ENCODE data around the gene CD109. TPM values are rescaled to one million over a fixed set of nuclear protein-coding genes. Genes with fewer than 3 reads are reported as not detected.

CD109 gene
- total and polyA plus RNA-seq, 2 of the 4 experiments (the other 2 are of a cell fraction): 3.6 to 5.0 TPM

DNA sequence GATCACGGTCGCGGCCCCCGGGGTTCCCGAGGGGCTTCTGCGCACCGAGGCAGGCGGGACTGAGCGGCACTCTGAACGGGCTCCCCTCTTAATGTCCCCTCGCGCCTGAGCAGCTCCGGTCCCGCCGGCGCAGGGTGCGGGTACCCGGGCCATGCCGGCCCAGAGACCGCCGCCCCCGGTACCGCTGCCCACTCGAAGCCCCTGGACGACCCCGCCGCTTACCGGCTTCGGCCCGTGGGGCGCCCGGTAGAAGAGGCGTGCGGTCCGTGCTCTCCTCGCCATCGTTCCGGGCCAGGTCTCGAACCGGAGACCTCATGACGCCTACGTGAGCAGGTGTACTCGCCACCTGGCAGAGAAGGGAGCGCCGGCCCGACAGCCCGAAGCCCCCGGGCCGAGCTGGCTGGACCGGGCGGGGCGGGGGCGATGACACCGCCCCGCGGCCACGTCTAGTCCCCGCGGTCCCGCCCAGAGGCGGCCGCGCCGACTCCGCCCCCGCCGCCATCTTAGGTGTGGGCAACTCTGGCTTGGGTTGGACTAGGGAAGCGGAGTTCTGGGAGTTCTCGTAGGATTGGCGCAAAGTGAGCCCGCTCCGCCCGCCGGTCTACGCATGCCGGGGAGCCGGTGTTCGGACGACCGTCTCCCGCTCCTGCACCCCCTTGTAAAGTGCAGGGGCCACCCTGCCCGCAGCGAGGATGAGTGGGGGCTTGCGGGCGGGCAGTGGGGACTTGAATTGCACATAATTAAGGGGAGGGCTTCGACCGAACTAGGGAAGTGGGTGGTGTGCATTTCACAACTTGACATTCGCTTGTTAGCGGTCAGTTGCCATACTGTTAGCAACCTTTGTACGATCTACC, 42.2 kb upstream of the CD109 start, which contains the start of gene SLC17A5 (continued):
- TF ChIP-seq MXI1 (IDR thresholded peaks at IDR 0.05; ENCODE audit: borderline replicate concordance, low read depth, low read length): no peak
- TF ChIP-seq BHLHE40 (IDR thresholded peaks at IDR 0.05; ENCODE audit: low read depth, low read length): peak; percentile 14; the same call in 1 of the 2 replicates
- TF ChIP-seq FOS (IDR thresholded peaks at IDR 0.05; ENCODE audit: low read depth, low read length): no peak
- TF ChIP-seq CEBPB (IDR thresholded peaks at IDR 0.05; ENCODE audit: low read depth, low read length): no peak

DNA sequence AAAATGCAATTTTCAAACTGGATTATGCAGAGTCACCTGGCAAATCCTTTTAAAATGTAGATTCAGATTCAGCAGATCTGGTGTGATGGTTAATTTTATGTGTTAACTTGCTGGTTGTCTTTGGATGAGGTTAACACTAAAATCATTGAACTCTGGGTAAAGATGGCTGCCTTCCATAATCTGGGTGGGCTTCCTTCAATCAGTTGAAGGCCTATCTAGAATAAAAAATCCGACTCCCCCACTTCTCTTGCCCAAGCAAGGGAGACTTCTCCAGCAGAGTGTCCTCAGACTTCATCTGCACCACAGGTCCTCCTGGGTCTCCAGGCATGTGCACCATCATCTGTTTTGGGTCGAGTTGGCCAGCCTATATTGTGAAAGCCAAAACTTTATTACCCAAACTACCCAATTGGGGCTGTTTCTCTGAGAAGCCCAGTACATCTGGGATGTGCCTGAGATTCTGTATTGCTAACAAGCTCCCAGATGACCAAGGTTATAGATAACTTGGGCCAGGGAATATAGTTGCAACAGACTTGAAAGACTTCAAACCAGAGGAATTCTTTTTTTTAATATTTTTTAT, 40.6 kb upstream of the CD109 start:
- H3K4me2 ChIP-seq (ENCODE audit: low read depth, low read length): no peak overlapping the region
- H3K27me3 ChIP-seq (ENCODE audit: control insufficient read depth, insufficient read depth, low read length): no peaks in the 10 kb centered on the region
- in situ Hi-C loops (cut with MboI; ENCODE audit: low sequenced_read_pairs) (no loop called here), dilution Hi-C loops (cut with HindIII; ENCODE audit: low sequenced_read_pairs, unreplicated experiment) (no loop called here), intact Hi-C loops (cut with micrococcal nuclease) (no loop called here)
- DNase-seq (no peak), ATAC-seq (ENCODE audit: low read depth) (no peak)
- H2AK5ac ChIP-seq (ENCODE audit: low read depth, low read length): no peak overlapping the region
- no peak overlapping the region for H4K8ac ChIP-seq (ENCODE audit: low read depth in 2 of 2, low read length in 2 of 2)
- no peak overlapping the region for H3K4me3 ChIP-seq (ENCODE audit: insufficient read depth, low read depth, low read length)
- no peak overlapping the region for H3K14ac ChIP-seq (replicated peaks; ENCODE audit: low read depth, low read length)
- no peak overlapping the region for H3K9ac ChIP-seq (ENCODE audit: low read depth, low read length)
- no peak overlapping the region for H3K23ac ChIP-seq (ENCODE audit: low read depth, low read length)
- H3K4me1 ChIP-seq (ENCODE audit: control insufficient read depth, insufficient read depth, low read length): peaks cover 3% of the 10 kb centered on the region; the same call in 1 of the 2 replicates
- H3K36me3 ChIP-seq (ENCODE audit: control insufficient read depth, insufficient read depth, low read length): no peaks in the 10 kb centered on the region
- H2BK15ac ChIP-seq (ENCODE audit: low read depth, low read length): no peak overlapping the region
- H4K91ac ChIP-seq (ENCODE audit: insufficient read depth, low read depth, low read length): no peak overlapping the region
- no peak overlapping the region for H2BK20ac ChIP-seq (ENCODE audit: low read depth, low read length)
- peaks cover 6% of the 10 kb centered on the region; the same call in 1 of the 2 replicates for H3K9me1 ChIP-seq (ENCODE audit: insufficient read depth, low read length)
- no peak overlapping the region for H3K18ac ChIP-seq (ENCODE audit: low read depth, low read length)
- H3K9me3 ChIP-seq (ENCODE audit: control insufficient read depth, insufficient read depth, low read length): no peaks in the 10 kb centered on the region
- ChIA-PET POLR2A (ENCODE audit: unreplicated experiment) (no interaction called here), CTCF (no interaction called here)
- no peak overlapping the region for H3K4ac ChIP-seq (ENCODE audit: low read depth, low read length)
- H3K79me1 ChIP-seq (ENCODE audit: low read depth in 1 of 2, low read length in 2 of 2): peaks cover 13 to 30% of the 10 kb centered on the region in 2 experiments; a peak in 3 of 4 replicates
- no peak overlapping the region for H2BK5ac ChIP-seq (ENCODE audit: low read depth, low read length, poor library complexity, severe bottlenecking)
- no peaks in the 10 kb centered on the region for H4K20me1 ChIP-seq (ENCODE audit: insufficient read depth, low read length)
- no peak overlapping the region for H2BK120ac ChIP-seq (ENCODE audit: low read depth, low read length)
- H4K5ac ChIP-seq (ENCODE audit: low read depth, low read length): no peak overlapping the region
- no peak overlapping the region for H2AFZ ChIP-seq (replicated peaks; ENCODE audit: low read length, poor library complexity)
- no TSS peak for BruUV-seq (replicated peaks)
- H3K27ac ChIP-seq (ENCODE audit: insufficient read depth, low read length): no peak overlapping the region
- H3K56ac ChIP-seq (ENCODE audit: extremely low read depth, insufficient read depth, low read length): no peak overlapping the region
- no CpG with 5 or more reads among the region's 2 CpGs for WGBS, 2 experiments (ENCODE audit: extremely low coverage in 2 of 2, insufficient read length in 1 of 2)
- H2AK9ac ChIP-seq (replicated peaks; ENCODE audit: low read depth, low read length, poor library complexity): peak overlapping the region; percentile 48
- TF ChIP-seq RAD21 (IDR thresholded peaks at IDR 0.05; ENCODE audit: low read length): no peak
- TF ChIP-seq, protein P1, sequence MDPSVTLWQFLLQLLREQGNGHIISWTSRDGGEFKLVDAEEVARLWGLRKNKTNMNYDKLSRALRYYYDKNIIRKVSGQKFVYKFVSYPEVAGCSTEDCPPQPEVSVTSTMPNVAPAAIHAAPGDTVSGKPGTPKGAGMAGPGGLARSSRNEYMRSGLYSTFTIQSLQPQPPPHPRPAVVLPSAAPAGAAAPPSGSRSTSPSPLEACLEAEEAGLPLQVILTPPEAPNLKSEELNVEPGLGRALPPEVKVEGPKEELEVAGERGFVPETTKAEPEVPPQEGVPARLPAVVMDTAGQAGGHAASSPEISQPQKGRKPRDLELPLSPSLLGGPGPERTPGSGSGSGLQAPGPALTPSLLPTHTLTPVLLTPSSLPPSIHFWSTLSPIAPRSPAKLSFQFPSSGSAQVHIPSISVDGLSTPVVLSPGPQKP (IDR thresholded peaks at IDR 0.05; ENCODE audit: borderline replicate concordance, low read depth, low read length): no peak
- no peak for TF ChIP-seq BHLHE40 (IDR thresholded peaks at IDR 0.05; ENCODE audit: low read depth, low read length)
- no peak for TF ChIP-seq MAZ (IDR thresholded peaks at IDR 0.05; ENCODE audit: borderline replicate concordance, low read depth, low read length)
- TF ChIP-seq, protein P2, sequence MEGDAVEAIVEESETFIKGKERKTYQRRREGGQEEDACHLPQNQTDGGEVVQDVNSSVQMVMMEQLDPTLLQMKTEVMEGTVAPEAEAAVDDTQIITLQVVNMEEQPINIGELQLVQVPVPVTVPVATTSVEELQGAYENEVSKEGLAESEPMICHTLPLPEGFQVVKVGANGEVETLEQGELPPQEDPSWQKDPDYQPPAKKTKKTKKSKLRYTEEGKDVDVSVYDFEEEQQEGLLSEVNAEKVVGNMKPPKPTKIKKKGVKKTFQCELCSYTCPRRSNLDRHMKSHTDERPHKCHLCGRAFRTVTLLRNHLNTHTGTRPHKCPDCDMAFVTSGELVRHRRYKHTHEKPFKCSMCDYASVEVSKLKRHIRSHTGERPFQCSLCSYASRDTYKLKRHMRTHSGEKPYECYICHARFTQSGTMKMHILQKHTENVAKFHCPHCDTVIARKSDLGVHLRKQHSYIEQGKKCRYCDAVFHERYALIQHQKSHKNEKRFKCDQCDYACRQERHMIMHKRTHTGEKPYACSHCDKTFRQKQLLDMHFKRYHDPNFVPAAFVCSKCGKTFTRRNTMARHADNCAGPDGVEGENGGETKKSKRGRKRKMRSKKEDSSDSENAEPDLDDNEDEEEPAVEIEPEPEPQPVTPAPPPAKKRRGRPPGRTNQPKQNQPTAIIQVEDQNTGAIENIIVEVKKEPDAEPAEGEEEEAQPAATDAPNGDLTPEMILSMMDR (conservative IDR thresholded peaks at IDR 0.05; ENCODE audit: low read depth, low read length): no peak
- no peak for TF ChIP-seq NFE2L2 (IDR thresholded peaks at IDR 0.05; ENCODE audit: low read depth, low read length)
- TF ChIP-seq CHD1 (IDR thresholded peaks at IDR 0.05; ENCODE audit: low read depth, low read length): no peak
- TF ChIP-seq RFX5 (IDR thresholded peaks at IDR 0.05; ENCODE audit: low read depth, low read length): no peak
- TF ChIP-seq SMC3 (IDR thresholded peaks at IDR 0.05; ENCODE audit: low read depth, low read length): no peak
- TF ChIP-seq MAFK (IDR thresholded peaks at IDR 0.05; ENCODE audit: low read depth, low read length): no peak

Measured in IMR-90 (cell line).